Glomerular visceral epithelial cell (primary cell): ENCODE measurements around the gene FAM120B.

Experiments
- DNase-seq: peaks from one replicate; pipeline ENCODE4 v3.0.0-alpha.2; 2016; ENCODE audit errors: extremely low spot score

FAM120B gene

DNA sequence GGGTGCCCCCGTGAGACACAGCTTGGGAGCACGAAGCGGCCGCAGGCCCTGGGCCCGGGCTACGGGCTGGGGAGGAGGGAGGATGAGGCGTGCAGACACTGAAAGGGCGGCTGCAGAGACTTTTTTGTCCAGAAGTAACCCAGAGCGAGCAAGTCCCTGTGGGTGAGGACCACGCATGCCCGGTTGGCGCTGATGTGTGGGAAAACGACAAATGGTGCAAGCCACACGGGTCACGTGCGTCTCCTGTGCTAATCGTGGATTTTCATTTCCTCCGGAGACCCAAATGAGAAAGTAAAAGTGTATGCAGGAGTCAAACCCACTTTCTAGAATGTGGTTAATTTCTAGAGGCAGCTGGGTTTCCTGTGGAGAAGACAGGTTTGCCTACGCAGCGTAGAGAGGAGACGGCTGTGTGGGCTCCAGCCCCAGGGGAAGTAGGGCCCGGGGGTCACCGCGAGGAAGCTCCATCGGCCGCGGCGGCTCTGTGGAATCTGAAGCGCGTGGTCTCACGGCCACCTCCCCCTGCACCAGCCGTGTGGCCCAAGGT, 34.7 kb upstream of the FAM120B start:
- DNase-seq, result no peak

DNA sequence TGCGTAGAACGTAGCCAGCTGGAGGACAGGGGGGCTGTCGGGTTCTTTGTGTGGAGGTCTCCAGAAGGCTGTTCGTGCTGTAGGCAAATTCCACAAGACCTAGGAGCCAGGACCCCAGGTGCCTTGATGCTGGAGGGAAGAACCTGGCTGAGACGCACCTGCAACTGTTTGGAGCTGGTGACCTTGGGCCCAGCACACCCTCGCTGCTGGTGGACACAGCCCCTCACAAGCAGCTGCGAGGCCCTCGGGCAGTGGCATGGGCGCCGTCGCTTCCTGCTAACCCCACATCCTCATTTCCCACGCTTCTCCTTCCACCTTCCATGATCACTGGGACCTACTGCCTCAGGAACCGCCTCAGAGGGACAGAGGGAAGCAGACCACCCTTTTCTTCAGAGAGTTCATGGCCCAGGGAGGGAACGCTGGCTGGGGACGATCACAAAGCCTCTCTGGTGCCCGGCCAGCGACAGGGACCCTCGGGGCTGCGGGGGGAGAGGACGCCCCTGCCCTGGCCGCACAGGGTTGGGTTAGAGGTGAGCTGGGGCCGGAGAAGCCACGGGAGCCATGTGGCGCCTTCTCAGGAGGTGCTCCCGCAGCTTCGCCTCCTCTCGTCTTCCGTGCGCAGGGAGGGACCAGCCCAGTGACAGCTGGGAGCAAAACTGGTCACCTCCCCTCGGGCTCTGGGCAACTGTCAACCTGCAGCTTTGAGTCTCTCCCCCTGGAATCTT, 34.1 kb upstream of the FAM120B start:
- DNase-seq, result no peak

DNA sequence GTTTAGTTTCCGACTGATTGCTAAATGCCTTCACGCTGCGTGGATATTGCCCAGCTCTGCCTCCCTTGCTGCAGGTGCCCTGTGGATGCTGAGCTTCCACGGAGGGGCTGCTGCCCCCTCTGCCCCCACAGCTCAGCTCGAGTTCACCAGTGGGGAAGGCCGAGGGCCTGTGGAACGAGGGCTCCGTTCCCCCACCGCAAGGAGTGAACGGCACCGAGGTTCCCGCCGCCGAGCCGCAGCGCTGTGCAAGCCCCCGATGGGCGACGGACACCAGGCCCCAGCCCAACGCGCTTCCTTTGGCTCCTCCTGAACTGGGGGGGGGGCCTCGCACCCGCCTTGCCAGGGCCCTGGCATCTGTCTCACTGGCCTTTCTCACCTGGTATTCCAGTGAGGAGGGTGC, 33.4 kb upstream of the FAM120B start:
- DNase-seq, result no peak

DNA sequence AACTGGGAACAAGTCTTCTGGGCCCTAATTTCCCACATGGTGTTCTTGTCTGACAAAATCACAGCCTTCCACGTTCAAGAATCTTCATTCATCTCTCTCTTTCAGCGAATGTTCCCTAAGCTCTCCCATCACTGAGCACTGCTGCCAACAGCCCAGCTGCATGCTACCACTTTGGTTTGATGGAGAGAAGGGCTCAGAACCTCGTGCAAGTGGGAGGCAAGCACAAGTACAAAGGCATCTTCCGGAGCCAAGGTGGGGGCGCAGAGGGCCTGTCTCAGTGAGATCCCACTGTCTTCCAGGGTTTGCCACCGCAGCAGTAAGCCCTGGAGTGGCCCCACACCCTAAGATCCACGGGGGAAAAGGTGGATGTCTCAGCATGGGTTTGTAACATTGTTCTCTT, 32.9 kb upstream of the FAM120B start:
- DNase-seq, result no peak

DNA sequence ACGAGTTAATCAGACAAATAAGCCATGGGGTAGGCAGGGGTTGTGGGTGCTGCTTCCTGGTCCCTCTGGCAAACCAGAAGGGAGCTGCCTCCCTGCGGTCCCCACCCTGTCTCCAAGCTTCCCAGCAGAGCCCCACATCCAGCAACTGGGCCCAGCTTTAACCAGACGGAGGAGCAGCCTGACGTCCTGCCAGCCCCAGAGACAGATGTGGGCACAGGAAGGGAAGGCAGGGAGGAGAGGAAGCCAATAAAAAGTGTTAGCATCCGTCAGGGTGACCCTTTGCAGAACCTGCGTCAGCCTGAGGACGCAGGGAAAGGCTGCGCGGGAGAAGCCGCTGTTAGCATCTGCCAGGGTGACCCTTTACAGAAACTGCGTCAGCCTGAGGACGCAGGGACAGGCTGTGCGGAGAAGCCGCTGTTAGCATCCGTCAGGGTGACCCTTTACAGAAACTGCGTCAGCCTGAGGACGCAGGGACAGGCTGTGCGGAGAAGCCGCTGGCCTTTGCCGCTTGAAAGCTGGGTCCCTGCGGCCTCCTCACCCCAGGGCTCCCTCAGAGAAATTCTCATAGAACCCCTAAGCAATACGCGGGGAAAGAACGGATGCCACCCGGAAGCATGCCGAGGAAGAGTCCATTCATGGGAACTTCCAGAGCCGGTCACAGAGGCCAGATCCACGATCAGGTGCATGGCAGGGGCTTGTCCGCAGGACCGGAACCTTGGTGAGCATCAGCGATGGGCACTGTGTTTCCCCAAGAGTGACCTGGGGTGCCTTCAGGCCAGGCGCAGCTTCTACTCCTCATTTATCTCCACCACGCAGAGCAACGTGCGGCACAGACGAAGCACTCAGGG, 31.6 kb upstream of the FAM120B start:
- DNase-seq, result no peak

DNA sequence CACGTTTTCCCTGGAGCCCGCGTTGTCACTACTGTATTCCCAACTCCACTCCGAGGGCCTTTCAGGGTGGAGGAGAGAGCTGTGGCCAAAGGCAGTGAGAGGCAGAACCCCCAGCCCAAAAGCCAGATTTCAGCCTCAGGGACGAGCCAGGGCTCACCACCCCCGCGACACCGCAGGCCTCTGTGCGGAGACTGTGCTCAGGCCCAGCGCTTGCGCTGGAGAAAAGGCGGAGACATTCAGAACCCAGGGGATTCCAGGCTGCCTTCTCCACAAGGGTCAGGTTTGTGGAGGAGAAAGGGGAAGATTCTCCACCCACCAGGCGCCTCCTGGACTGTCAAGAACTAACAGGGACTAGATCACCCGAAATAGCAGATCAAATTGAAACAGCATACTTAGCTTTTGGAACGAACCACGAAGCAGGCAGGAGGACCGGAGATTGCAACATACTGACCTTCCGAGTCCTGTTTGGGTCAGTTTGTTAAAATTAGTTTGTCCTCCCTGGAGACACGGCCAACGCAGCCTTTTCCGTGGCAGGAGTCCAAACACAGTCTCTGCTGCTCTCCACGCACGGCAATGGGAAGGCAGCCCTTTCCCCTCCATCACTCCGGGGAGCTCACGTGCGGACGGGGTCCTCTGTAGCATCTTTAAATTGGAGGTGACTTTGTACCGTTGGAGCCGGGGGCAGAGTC, 30.0 kb upstream of the FAM120B start:
- no peak for DNase-seq

DNA sequence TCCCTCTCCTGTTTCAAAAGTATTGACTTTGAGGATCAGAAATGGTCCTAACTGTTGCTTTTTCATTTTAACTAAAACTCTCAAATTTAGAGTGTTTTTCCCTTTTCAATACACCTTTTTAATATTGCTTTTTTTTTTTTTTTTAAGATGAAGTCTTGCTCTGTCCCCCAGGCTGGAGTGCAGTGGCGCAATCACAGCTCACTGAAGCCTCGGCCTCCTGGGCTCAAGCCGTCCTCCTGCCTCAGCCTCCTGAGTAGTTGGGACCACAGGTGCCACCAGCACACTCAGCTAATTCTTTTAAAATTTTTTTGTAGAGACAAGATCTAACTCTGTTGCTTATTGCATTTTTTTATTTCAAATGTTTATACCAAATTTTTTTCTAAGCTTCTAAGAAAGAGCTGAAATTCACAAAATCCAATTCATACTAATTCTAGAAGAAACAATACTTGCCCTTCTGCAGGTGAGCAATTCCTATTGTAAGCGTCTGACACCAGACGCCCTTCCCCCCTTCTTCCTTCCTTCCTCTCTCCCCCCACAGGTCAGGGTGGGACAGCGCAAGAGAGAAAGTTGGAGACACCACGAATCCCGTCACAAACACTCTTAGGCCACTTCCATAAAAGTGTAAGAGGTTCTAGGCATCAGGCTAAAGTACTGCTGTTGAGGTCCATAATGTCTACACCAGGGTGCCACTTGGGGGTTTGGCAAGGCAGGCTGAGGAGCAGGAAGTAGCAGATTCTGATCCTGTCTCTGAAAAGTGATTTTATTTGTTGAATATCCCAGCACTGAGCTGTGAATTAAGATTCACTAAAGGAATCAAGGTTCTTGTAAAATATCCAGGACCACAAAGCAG, 28.4 kb upstream of the FAM120B start:
- no peak for DNase-seq

DNA sequence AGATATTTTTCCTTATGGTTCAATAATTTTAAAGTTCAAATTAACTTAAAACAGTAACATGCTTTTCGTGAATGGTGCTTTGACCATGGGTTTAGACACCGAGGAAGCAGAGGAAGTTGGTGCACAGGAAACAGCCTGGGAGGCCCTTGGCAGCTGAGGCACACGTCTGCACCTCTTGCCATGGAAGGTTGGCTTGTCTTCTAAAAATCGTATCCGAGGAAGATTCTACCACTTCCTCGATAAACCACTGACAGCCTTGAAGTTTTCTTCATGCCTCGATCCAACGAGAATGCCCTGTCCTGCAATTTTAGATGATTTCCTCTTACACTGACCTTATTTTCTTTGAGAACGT, 27.8 kb upstream of the FAM120B start:
- DNase-seq, result no peak

DNA sequence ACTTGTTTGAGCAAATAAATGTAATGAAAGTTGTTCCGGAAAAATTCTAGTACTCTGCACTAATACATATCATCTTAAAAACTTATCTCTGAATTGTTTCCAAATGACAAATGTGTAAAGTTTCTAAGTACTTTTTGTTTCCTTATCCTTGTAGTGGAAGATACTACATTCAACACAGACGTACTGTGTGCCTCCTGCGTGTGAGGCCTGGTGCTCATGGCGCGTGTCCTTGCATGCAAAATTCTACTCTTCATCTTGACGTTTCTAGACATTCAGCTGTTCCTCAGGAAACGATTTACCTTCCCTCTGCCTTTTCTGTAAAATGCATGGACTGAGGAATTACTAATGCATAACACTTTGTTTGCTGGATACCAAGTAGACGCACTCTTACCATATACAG, 27.1 kb upstream of the FAM120B start:
- DNase-seq, result no peak

DNA sequence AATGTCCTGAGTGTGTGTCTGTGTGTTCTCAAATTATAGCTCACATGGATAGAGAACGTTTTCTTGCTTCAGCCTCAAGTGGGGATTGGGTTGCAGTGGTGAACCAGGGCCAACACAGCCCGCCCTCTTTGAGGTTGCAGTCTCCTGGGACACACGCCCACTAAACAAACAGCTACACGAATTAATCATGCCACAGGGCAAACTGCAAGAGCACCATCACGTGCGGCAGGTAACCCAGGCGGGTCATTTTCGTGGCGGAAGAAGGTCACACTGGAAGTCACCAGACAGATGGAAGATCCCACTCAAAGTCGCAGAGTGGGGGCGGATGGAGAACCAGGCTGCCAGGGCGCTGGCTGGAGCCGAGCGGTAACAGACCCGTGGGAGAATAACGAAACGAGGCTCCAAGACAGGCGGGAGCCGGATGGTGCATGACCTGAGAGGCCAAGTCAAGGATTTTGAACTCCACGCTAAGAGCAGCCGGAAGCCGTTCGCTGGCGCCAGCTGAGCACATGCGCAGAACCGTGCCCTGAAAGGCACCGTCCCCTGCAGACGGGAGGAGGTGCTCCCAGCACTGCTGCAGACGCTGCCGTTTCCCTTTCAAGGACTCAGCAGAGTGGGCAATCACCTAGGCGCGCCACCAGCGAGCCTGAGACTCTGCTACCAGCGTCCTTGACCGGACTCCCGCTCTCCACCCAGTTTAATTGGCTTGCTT, 26.4 kb upstream of the FAM120B start:
- DNase-seq, result peak; percentile 28

DNA sequence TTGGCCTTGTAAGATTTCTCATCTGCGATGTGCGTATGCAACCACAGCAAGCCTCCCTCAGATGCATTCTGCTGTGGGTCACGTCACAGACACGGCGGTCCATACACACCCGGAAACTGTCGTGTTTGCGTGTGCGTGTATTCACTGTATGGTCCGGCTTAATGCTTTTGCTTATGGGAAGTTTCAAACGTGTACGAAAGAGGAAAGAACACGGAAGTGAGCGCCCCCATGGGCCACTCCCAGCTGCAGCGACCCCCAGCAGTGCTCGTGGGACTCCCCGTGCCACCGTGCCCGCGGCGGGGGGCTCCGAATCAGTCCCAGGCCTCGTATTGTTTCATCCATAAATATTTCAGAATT, 25.9 kb upstream of the FAM120B start:
- DNase-seq, result no peak

DNA sequence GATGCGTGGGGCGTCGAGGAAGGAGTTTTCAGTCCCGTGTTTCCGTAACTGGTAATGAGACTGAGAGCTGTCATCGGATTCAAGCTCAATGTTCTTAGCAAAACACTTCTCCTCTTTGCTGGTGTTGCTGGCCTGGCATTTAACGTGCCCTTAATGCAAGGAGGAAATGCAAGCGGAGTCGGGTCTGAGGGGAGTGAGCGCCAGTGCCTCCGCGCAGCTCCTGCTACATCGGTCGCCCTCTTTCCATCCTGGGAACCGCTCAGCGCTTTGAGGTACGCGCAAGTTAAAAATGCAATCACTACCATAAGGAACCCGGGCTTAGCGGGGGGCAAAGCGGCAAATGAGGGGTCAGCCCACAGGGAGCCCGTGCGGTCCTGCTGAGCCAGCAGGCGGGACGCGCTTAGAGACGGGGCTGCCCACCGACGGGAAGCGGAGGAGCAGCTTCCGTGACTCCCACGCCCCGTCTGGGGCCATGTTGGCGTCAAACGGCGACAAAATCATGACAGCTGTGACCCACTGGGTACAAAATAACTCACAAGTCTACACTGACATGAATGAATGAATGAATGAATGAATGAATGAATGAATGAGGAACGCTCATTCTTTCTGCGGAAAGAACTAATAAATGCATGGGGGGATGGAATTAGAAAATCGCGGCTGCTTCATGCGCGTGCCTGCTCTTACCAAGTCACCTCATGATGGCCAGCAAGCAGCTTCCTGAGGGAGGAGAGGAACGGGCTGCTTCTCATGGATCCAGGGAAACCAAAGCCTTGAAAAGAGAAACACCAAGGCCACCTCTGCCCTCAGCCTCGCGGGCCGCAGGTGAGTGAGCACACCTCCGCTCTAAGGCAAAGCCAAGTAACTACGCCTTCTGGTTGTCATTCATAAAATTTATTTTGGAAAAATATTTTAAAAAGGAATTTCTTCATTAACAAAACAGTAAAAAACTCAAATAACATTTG, 24.9 kb upstream of the FAM120B start:
- DNase-seq, result no peak

DNA sequence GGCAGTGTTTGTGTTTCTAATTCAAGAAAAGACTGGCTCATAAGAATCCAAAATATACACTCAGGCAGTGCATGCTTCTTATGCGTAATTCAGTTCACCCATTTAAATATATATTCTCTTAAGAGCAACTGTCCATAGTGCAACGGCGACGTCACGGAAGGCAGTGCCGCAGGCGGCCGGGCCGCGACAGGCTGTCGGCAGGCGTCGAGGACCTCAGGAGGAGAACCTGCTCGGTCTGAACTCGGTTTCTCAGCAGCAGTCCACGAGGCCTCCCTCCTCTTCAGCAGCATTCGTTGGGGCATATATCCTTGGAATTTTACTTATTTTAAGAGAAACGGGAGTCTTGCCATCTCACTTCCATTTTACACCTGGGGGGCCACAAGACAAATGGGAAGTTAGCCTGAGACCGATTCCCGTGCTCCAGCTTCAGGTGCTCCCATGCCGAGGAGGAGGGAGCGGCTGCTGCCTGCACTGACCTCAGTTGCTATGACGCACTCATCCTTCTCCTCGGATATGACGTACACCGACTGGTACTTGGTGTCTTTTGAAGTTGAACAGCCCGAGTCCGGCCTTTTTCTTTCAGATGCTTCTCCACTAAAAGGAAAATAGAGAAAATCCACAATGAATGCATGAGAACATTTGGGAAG, 23.9 kb upstream of the FAM120B start:
- no peak for DNase-seq

DNA sequence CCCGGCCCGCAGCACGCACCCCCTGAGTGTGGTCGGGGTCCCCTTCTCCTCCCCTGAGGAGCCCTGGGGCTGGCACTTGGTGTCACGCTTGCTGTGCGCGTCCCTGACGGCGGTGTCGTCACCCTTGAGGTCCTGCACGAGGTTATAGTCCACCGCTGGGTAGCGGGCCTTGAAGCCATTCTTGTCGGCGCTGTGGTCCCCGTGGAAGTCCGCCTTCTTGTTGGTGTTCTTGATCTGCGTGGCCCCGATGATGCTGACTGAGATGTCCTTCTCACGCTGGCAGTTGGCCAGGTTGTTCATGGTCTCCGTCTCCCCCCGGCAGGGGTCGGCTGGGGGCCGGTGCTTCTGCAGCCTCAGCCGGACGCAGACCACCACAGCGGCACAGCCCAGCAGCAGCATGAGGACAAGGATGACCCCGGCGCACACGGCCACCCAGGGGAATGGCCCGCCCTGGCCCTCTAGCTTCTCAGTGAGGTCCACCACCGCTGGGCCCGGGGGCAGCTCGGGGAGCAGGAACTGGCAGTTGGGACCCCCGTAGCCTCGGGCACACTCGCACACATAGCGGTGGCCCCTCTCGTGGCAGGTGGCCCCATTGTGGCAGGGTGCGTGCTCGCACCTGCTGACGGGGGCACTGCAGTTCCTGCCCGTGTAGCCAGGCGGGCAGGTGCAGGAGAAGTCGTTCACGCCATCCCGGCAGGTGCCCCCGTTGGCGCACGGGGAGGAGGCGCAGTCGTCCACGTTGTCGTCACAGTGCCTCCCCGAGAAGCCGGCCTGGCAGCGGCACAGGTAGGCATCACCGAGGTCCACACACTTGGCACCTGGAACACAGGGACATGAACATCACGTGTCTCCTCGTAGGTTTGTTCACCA, 23.1 kb upstream of the FAM120B start:
- no peak for DNase-seq

DNA sequence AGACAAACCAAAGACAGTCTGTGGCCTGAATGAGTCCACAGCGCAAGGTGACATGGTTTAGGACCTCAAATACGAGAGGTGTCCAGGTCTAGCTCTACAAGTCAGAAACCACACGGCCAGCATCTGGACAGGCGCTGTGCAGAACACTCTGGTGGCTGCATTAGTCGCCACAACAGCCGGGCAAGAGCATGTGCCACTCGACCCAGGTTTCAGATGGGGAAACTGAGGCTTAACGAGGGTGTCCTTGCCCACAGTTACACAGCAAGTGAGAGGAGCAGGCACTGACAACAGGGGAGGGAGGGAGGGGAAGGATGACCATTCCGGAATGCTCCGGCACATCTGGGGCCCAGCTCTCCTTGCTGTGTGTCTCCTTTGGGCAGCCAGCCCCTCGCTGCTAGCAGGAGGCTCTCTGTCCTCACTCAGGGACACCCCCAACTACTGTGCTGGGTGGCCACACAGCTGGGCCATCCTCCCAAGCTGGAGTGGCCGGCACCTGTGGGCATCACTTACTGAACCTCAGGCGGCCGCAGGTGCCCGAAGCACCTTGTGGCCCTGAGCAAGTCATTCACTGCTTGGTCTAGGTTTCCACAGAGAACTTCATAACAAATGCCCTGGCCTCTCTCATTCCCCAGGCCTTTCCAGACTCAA, 22.3 kb upstream of the FAM120B start:
- DNase-seq, result no peak

DNA sequence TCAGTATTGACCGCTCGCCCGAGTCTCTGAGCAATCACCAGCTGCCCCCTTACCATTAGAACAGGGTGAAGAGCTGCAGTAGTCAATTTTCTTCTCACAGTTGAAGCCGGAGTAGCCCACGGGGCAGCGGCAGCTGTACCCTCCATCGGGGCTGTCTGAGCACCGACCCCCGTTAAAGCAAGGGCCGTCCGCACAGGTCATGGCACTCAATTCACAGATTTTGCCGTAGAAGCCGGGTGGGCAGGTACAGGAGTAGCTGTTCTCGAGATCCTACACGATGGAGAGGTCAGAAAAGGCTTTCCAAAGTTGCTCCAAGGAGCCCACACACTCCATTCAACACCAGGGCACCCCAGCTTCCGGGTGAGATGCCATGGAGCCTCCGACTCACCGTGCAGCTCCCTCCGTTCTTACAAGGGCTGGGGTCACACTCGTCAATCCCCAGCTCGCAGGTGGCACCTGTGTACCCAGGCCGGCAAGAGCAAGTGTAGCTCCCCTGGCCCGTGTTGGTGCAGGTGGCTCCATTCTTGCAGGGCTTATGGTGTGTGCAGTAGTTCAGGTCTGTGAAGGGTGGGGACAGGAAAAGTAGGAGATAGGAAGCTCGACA, 21.6 kb upstream of the FAM120B start:
- no peak for DNase-seq

DNA sequence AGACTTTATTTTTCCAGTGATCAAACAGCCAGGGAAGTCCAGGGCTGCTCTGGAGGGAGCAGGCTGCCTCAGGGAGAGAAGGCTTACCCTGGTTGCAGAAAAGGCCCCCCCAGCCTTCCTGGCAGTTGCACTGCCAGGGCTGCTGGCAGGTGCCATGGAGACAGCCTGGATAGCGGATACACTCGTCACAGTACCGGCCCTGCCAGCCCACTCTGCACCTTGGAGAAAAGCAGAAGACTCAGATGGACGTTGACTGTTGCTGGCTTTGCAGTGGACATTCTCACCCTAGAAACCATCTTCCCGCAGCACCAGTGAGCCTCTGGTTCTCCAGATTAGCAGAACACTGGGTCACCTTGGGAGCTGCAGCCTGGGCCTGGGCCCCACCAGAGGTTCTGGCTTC, 21.1 kb upstream of the FAM120B start:
- DNase-seq, result no peak
